Stimulated activated CD8-positive, alpha-beta memory T cell treated with anti-CD3 and anti-CD28 coated beads, Interleukin-4, amount 100 ng/mL, for 24 hours (primary cell): ENCODE data around the gene TBC1D14.

ENCODE experiments used
- DNase-seq: peaks from one replicate; pipeline ENCODE4 v3.0.0-alpha.2; 2020; ENCODE audit warnings: low read depth

Gene TBC1D14

DNA sequence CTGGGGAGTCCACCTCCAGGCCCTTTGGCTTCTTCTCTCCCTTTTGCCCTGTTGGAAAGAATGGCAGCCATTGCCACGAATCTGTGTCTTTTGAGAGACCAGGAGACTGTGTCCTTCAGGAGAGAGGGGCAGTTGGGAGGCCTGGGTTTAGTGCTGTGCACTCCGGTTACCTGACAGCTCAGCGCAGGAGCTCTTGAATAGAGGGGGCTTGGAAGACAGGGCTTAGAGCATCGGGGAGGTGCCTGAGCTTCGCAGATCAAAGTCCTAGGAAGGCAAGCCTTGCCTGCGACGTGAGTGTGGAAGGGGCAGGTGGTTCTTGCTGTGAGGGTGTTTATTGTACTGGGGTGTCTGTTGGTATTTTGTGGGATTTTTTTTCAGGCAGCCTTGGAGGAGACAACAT lies 91.6 kb downstream of the TBC1D14 start:
- DNase-seq: no peak

DNA sequence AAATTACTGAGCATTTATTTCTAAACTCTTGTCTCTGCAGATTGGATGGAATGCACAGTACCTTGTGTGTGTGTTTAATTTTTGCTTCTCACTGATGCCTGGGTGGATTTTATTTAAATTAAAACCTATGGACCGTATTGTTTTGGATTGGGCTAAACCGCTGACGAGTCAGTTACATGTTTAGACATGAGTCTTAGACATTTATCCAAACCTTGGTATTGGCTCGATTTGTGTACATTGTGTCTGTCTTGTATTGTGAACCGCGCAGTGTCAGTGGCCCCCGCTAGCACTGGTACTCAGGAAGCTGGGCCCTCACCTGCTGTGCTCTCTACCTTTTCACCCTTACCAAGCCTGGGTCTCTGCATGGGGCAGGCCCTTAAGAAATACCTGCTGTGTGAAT lies 92.7 kb downstream of the TBC1D14 start:
- no peak for DNase-seq

DNA sequence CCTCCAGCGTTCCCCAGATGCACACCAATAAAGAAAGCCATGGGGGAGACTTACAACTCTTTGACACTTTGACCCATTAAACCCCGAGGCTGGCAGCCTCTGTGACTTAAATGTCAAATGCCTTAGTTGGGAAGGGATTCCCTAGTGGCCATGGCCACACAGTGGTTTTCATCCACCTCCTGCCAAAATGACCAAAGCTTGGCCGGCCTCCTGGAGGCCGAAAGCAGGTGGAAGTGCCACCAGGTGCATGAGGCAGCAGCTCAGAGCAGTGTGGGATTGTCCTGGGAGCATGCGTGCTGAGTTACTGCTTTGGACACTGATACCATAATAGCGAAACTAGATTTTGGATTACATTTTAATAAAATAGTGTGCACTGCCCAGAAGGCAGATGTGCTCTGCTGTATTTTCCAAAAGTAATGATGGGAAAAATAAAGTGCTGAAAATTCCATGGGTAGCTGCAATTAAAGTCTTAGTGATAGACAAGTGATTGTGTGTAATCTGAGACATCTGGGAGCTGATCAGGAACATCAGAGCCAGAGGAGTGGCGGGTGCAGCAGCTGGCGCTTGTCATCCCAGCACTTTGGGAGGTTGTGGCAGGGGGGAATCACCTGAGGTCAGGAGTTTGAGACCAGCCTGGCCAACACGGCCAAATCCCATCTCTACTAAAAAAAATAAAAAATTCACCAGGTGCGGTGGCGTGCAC lies 93.7 kb downstream of the TBC1D14 start:
- no peak for DNase-seq

DNA sequence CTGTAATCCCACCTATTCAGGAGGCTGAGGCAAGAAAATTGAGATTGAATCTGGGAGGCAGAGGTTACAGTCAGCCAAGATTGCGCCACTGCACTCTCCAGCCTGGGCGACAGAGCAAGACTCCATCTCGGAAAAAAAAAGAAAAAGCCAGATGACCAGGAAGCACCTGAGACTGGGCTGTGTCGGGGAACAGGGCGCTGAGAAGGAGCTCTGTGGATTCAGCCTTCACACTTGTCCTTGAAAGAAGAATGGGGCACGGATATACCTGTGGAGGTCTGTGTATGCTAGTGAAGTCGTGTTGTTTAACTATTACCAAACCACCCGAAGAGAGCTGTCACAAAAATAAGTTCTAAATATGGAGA lies 94.2 kb downstream of the TBC1D14 start:
- DNase-seq: no peak

DNA sequence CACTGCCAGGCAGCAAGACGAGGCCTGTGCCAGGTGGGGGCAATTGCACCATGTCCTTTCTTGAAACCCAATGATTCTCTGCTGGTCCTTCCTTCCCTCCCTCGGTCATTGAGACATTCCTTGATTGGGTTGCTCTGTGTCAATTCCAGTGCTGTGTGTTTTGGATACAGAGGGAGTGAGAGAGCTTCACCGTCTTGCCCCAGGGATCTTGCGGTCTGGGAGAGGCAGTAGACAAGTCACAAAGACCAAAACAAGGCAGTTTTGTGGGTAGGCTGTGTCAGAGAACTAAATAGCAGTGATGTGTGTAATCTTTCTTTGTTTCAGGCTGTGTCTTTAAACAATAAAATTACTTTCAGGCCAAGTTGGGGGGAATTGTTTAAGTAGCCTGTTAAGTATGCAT lies 94.7 kb downstream of the TBC1D14 start:
- no peak for DNase-seq

DNA sequence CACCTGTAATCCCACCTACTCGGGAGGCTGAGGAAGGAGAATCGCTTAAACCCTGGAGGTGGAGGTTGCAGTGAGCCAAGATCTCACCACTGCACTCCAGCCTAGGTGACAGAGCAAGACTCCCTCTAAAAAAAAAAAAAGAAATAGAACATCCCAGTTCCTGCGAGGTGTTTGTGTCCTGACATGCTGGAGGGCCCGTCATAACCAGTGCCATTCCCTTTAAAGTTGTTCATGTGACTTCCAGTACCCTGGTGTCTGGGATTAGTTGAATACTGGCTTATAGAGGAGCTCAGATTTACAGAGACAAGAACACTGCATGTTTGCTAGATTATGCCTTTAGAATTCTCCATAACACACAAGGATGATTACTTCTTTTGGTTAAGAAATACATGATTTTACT lies 95.9 kb downstream of the TBC1D14 start:
- no peak for DNase-seq

DNA sequence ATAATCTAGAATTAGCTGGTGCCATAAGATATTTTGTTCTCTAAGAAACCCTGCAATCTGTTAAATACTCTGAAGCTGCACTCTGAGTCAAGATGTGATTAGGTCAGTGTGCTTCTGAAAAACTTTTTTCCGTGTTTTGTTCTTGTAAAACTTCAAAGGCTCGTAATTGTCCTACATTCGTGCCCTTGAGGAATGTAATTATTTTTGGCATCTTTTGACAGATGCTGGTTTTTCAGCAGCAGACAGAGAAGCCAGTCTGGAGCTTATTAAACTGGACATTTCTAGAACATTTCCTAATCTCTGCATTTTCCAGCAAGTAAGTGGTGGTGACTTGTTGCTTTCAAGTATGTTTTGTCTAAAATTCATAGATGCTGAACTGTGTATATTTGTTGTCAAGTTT lies 96.8 kb downstream of the TBC1D14 start:
- no peak for DNase-seq

DNA sequence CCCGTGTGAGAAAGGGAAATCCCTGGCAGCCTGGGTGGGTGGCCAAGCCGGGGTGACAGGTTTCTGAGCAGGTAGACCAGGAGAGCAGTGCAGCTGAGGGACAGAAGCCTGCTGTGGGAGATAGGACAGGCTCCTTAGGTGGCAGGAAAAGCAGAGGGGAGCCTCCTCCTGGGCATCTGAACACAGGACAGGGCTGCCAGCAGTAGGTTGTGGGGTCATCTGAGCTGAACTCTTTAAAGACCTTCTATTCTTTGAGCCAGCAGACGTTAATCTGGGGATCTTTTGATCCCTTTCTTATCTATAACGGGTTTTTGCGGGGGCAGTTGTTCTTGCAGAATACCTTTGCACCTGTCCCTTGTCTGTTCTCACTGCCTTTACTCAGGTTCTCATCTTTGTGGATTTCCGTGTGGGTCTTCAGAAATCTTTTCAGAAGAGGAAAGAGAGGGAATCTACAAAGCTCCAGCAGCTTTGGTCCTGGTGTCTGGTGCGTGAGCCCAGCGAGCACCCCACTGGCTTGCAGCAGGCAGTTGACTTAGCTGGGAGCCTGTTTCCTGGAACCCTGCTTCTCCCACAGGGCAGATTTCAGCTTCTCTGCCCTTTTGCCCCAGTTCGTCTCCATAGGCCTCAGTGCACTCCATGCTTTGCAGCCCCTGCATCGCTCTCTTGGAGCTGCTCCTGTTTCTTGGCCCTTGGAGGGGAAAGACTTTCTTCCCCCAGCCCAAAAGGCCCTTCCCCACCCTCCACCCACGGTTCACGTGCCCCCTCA lies 97.7 kb downstream of the TBC1D14 start:
- no peak for DNase-seq

DNA sequence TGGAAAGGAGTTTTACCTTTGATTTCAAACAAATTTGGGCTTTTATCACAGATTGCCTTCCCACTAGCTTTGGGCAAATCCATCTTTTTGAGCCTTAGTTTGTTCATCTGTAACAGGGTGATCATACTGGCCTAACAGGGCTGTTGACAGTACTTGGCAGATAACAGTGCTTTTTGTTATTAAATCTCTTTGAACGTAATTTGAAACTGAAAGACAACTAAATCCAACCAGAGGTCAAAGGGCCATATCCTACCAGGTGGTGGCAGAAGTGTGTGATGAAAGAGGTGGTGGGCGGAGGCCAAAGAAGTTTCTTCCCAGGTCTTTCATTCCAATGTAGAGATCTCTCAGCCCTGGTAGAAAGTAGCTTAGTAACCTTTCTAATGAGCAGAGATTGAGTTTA lies 98.3 kb downstream of the TBC1D14 start:
- DNase-seq: no peak

DNA sequence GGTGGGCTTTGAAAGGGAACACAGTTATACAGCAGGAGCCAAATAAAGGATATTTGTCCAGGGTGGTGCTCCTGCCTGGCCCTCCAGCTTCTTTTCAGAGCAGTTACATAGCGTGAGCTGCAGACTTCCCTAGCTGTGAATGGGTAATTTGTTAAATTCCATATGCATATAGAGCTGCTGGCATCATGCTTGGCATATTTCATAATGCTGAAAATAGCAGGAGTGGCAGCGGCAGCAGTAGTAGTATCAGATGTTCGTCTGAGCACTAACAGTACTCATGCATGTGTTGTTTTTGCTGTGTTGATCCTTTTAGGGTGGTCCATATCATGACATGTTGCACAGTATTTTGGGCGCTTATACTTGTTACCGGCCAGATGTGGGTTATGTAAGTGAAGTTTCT lies 99.9 kb downstream of the TBC1D14 start:
- no peak for DNase-seq

DNA sequence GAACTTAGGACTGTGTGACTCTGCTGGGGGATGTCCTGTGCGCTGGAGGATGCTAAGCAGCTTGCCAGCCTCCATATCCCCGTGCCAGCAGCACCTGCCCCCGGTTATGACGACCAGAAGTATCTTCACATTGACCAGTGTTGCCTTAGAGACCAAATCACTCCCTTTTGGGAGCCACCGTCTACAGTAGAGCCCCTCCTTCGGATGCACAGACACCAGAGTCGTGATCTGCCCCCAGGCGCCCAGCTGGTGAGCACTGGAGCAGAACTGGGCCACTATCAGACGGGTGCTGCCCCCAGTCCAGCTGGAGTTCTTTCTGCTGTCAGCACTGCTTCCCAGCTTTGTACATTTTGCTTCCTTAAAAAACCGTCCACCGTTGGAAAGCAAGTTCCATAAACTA lies 103.5 kb downstream of the TBC1D14 start:
- DNase-seq: no peak

DNA sequence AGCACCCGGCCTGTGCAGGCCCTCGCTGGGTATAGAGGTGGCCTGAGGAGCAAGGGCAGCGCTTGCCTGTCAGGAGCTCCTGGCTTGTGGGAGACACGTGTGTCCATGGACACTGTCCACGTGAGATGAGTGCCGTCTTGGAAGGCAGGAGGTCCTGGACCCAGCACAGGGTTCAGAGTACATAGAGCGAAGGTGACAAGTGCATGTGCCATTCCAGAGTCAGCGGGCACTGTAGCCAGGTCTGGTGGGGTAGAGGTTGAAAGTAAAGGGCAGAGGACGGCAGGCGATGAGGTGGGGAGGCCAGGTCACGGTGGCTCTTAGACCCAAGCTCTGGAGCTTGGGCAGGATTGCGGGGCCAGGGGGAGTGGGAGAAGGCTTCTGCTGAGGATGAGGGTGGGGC lies 105.2 kb downstream of the TBC1D14 start:
- DNase-seq: no peak

DNA sequence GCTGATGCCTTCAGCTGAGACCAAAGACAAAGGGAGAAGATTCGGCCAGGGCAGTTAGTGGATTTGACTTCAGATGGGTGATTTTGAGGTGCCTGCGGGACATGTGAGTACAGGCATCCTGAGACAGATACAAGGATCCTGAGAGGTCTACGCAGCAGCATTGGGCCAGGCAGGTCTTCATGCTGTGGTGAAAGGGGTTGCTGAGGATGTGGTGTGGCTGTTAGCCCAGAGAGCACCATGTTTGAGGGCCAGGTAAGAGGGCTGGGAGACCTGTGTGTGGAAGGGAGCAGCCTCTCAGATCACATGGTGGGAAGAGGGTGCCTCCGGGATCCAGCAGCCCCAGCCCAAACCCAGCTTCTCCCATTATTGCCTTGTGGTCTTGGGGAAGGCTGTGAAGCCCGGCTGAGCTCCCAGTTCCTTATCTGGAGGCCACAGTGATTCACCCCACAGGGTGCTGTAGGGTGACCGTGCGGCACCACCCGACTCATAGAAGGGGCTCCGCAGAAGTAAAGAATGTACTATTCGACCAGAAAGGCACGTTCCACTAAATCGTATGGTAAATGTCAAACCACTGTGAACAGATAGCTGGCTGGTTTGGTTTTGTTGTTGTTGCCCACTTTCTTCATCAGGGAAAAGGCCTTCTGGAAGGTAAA lies 105.9 kb downstream of the TBC1D14 start:
- no peak for DNase-seq

DNA sequence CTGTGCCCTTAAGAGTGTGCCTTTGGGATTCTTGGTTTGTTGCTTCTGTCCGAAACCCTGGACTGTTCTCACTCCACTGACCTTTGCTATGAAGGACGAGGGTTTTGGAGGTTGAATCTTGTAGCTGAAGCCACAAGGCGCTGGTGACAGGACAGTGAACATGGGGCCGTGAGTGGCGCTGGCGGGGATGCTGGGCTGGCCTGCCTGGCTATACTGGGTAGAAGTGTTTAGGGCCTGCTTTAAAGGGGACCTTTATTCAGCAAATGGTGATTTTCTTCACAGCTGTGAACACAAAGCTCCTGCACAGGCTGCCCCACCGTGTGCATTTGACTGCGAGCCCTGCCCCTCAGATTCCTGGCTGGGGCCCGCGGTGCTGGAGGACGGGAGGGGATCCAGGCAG lies 106.5 kb downstream of the TBC1D14 start:
- DNase-seq: no peak

DNA sequence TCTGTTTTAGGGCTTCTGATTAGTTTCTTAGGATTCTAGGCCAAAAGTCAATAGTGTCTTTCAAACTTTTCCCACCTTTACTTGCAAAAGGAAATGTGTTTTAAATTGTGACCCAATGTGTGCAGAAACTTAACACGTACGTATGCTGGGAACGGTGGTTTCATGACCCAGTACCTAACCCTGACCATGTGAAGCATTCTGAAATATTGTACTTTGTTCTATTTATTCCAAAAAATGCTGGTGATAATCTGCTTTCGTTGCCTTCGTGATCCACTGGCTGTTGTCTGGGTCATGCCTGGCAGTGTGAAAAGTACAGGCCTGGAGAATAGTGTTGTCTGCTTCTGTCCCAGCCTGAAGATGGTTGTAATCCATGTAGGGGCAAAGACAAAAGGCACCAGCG lies 106.9 kb downstream of the TBC1D14 start:
- no peak for DNase-seq

DNA sequence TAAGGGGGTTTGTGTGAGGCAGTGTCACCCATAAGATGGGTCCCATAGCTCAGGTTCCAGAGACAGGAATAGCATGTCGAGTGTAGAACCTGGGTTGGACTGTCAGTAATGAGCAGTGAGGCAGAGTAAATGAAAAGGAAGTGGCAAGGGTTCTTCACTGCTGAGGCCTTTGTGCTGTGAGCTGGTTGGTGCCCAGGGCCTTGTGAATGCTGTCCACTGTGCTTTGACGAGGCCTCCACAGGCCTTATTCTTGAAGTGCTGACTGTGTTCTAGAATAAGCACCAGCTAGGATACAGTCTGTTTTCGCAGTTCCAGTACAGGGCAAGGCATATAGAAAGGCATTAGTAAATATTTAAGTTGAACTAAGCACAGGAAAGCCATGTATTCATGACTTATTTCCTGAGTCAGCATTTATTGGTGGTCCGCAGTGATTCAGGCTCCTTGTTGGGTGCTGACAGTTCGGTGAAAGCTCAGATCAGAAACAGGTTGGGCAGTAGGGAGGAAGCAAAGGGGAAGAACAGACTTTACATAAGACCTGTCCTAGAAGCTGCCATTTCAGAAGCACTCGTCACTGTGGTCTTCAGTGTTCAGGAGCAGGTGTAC lies 107.9 kb downstream of the TBC1D14 start:
- DNase-seq: no peak

DNA sequence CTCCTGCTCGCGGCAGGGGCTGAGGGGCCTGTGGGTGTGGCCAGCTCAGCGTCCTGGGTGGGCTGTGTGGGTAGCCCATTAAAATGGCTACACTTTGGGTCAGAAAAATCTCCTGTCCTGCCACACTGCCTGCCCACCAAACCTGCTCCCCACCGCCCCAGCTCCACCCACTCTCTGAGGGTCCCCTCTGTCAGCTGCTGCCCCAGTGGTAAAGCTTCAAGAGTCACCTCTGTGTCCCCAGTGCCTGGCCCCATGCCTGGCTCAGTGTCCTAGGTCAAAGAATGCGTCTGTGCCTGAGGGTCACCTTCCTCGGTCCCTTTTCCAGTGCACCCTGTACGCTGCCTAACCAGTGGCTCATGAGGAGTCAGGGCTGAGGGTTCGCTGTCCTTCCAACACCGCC lies 108.7 kb downstream of the TBC1D14 start:
- no peak for DNase-seq

DNA sequence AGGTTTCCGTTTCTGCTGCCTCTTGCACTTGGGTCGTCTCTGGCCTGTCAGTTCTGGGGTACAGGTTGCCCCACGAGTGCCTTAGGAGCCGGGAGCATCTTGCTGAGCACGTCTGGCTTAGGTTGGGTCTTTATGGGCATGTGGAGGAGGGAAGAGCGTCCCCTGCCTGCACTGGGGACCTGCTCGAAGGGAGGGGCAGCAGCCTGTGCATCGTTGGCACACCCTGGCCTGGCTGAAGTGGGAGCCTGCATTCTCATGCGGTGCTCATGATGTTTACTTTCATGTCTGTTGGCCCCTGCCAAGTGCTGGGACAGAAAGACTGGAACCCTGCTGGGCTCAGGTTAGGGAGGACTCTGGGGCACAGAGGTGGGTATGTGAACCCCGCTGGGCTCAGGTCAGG lies 109.7 kb downstream of the TBC1D14 start:
- no peak for DNase-seq

DNA sequence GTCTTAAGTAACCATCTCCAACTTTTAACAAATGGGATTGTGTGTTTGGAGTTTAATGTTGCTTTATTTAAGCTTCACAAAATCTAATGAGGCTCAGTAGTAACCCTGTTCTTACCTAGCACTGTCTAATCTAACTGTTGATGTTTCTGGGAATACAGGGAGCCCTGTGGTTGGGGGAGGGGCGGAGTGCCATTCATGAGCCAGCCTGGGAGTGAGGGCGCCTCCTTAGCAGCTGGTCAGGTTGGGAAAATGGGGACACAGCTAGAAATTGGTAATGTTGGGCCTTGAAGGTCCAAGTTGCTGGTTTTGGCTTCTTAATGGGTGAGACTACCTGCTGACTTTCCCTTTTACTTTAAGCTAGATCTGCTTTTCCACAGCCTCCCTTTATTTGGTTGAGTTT lies 110.7 kb downstream of the TBC1D14 start:
- DNase-seq: no peak

DNA sequence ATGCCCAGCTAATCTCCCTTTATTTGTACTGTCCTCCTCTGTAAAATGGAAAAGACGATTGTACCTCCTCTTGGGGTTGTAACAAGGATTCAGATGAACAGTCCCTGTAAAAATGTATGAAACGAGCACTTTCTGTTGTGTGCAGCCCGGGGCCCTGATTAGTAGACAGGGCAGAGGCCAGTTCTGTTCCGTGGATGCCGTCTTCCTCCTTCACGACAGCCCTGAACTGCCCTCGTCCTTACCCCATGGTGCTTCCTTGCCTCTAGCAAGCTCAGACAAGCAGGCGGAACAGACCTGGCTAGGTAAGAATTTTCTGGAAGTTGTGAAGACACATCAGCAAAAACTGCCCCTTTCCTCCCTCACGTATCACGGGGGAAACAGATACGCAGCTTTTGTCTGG lies 111.2 kb downstream of the TBC1D14 start:
- DNase-seq: no peak

DNA sequence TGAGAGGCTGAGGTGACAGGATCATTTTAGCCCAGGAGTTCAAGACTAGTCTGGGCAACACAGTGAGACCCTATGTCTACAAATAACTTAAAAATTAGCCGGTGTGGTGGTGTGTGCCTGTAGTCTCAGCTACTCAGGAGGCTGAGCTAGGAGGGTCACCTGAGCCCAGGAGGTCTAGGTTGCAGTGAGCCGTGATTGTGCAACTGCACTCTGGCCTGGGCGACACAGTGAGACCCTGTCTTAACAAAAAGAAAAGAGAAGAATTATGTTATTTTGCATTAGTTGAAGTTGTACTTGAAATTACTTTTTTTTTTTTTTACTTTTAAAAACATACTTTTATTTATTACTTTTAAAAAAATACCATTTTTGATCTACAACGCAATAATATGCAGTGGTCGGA lies 111.7 kb downstream of the TBC1D14 start:
- DNase-seq: no peak

DNA sequence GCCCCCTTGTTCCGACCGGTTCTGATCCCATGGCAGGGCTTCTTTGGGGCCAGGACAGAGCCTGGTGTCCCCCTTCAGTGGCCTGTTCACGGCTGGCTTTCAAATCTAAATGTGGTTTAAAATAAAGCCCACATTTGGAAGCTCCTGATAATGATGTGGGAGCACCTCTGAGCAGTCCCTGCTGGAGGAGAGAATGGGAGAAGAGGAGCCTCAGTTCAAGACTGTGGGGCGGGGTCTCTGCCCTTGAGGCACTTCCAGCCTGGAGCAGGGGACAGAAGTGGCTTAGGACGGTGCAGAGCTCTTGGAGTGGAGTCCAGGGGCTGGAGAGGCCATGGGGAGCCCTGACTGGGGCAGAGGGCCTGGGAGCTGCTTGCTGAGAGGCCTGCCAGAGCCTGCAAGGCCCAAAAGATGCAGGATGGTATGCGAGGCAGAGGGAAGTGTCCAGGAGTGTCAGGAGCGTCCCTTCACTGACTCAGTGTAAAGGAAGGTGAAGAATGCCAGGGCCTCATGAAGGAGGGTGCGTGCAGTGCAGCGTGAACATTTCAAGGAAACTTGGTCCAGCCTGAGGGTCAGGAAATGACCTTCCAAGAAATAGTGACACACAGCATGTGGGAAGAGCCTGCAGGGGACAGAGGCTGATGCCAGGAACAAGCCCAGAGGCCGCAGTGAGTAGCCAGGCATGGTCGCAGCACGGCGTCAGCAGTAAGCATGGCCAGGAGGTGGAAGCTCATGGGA lies 112.5 kb downstream of the TBC1D14 start:
- DNase-seq: no peak
